Endothelial cell of umbilical vein (primary cell): Measurements from ENCODE around the gene IQGAP1. TPM values are rescaled to one million over a fixed set of nuclear protein-coding genes. Genes with fewer than 3 reads are reported as not detected.

Experiments used
- polyA plus RNA-seq, 4 experiments: library from polyadenylated mRNA; depleted of rRNA in 3 of 4; stranded (reverse) in 3 of 4; unstranded in 1 of 4; fragments of >200 nt; gene quantifications; 2 replicates each; pipeline versions ENCODE4 v1.2.1 to v1.2.3, GENCODE V29; 2011 to 2012; ENCODE audit warnings: missing spikeins in 1 of 4
- small RNA-seq: library from RNA; depleted of rRNA; stranded (forward); fragments of <200 nt; gene quantifications from one replicate; pipeline ENCODE3, GENCODE V24; 2012; ENCODE audit warnings: low replicate concordance, low read depth; ENCODE audit not compliant: insufficient read depth, insufficient read length
- total RNA-seq: library from RNA; stranded (reverse); gene quantifications from 2 replicates; pipeline ENCODE4 v1.2.3, GENCODE V29; 2021

Gene IQGAP1
- total and polyA plus RNA-seq, 2 donors (not counting 3 experiments of a cell fraction or from before 2014, with no cell fraction given) = 82.2 to 258 TPM

Small RNA genes within 50 kb of the gene (small RNA-seq; reads per million reads assigned to genes)
- gene NDUFA3P4 = not detected

Other genes starting within 250 kb of the IQGAP1 start
- 7.1 and 7.8 TPM in 2 replicates for gene SEMA4B, start 186.9 kb upstream of the IQGAP1 start, total RNA-seq
- gene SEMA4B, start 186.9 kb upstream of the IQGAP1 start, polyA plus RNA-seq = 6.1 and 7.5 TPM in 2 replicates
- gene CIB1, start 154.3 kb upstream of the IQGAP1 start, total RNA-seq = 58.3 and 61.0 TPM in 2 replicates
- gene CIB1, start 154.3 kb upstream of the IQGAP1 start, polyA plus RNA-seq = 105 and 137 TPM in 2 replicates
- 4.4 and 7.2 TPM in 2 replicates for gene GDPGP1, start 154.0 kb upstream of the IQGAP1 start, total RNA-seq
- 4.8 and 6.0 TPM in 2 replicates for gene GDPGP1, start 154.0 kb upstream of the IQGAP1 start, polyA plus RNA-seq
- not detected in 2 replicates for gene TTLL13, start 138.7 kb upstream of the IQGAP1 start, total RNA-seq
- gene TTLL13, start 138.7 kb upstream of the IQGAP1 start, polyA plus RNA-seq = 0.04 and 0.05 TPM in 2 replicates
- 56.5 and 60.7 TPM in 2 replicates for gene NGRN, start 122.6 kb upstream of the IQGAP1 start, total RNA-seq
- gene NGRN, start 122.6 kb upstream of the IQGAP1 start, polyA plus RNA-seq = 25.7 and 28.9 TPM in 2 replicates
- 2.6 and 3.9 TPM in 2 replicates for gene ZNF774, start 36.0 kb upstream of the IQGAP1 start, total RNA-seq
- 0.89 and 0.98 TPM in 2 replicates for gene ZNF774, start 36.0 kb upstream of the IQGAP1 start, polyA plus RNA-seq
- gene CRTC3, start 141.7 kb downstream of the IQGAP1 start, total RNA-seq = 25.9 and 26.4 TPM in 2 replicates
- gene CRTC3, start 141.7 kb downstream of the IQGAP1 start, polyA plus RNA-seq = 15.3 and 16.2 TPM in 2 replicates